Esophagus squamous epithelium (tissue), 4 donors: ENCODE results near the gene CTNNA3.

Source experiments
- CTCF ChIP-seq, 6 experiments: fragments of 450-650 bp in 4 of 6; fragments of 200-600 bp in 2 of 6; sonication (generic) in 2 of 6; IDR thresholded peaks; one replicate each; pipeline ENCODE4 v1.5.1; 2016 to 2019; ENCODE audit warnings: antibody characterized with exemption in 6 of 6, mild to moderate bottlenecking in 4 of 6, moderate library complexity in 4 of 6
- POLR2A ChIP-seq, 4 donors: fragments of 450-650 bp; IDR thresholded peaks; one replicate each; pipeline ENCODE4 v1.6.1; 2017; ENCODE audit warnings: antibody characterized with exemption in 4 of 4, mild to moderate bottlenecking in 4 of 4, moderate library complexity in 3 of 4

DNA sequence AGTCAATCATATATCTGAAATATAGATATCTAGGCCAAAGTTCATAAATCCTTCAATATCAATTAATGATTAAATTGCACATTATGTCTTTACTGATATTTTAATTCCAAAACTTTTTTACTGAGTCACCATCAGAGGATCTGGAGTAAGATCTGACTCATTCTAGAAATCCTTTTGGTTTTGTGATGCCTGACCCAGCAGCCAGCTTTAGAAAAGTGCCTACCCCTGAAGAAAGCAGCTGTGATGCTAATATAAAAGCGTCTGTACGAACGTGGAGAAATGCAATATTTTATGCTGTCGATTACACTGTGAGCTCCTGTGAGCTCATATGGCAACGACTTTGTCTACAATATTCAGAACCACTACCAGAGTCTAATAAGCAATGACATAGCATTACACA, 912.7 kb downstream of the CTNNA3 start:
- TF ChIP-seq POLR2A (IDR thresholded peaks at IDR 0.05) = no peak
- TF ChIP-seq CTCF (IDR thresholded peaks at IDR 0.05) = no peak
